Urothelium cell line (cell line): Measurements from ENCODE around the gene ADAM10.
"Not testable (repeated sequence)": the region's sequence is repeated elsewhere in the genome, so short reads cannot be mapped to it uniquely, and the experiment has no call there.

ENCODE experiments used
- DNase-seq: peaks from one replicate; pipeline ENCODE4 v3.0.0; 2011; ENCODE audit warnings: low spot score, mixed read lengths
- FAIRE-seq: peaks from 2 replicates; lab custom pipeline; 2011; peaks lifted over from hg19 to GRCh38; lab: Jason Lieb, UNC

ADAM10 gene

GRCh38 chr15:58749532-58750337 is at the start of gene ADAM10:
TSS of gene ADAM10 (minus strand) at chr15:58749707. CDS start at chr15:58749534, 173 bp downstream.
- FAIRE-seq (peak; percentile 99), DNase-seq (peak; percentile 100)

- DNase-seq (no peak), FAIRE-seq (peak; percentile 81)
Observed at GRCh38 chr15:58797505-58797904, 48.0 kb upstream of the ADAM10 start.

- FAIRE-seq (no peak), DNase-seq (no peak)
Observed at GRCh38 chr15:58795825-58796224, 46.3 kb upstream of the ADAM10 start.

- DNase-seq, result peak; percentile 68
- FAIRE-seq, result peak; percentile 77
Observed at GRCh38 chr15:58793862-58794261, 44.4 kb upstream of the ADAM10 start.

- no peak for FAIRE-seq
- no peak for DNase-seq
Observed at GRCh38 chr15:58788056-58788710, 38.7 kb upstream of the ADAM10 start.

- DNase-seq, result no peak
- FAIRE-seq, result no peak
Observed at GRCh38 chr15:58785355-58785754, 35.8 kb upstream of the ADAM10 start.

- DNase-seq, result no peak
- no peak for FAIRE-seq
Observed at GRCh38 chr15:58779554-58779953, 30.0 kb upstream of the ADAM10 start.

- FAIRE-seq (no peak), DNase-seq (no peak)
Observed at GRCh38 chr15:58777107-58777506, 27.6 kb upstream of the ADAM10 start.

GRCh38 chr15:58775402-58775801 is 25.9 kb upstream of the ADAM10 start:
- DNase-seq, result no peak
- FAIRE-seq, result no peak

GRCh38 chr15:58773024-58773423 is 23.5 kb upstream of the ADAM10 start:
- DNase-seq (no peak), FAIRE-seq (no peak)

GRCh38 chr15:58771621-58772250 is 22.2 kb upstream of the ADAM10 start:
- DNase-seq (peak; percentile 62), FAIRE-seq (no peak)

GRCh38 chr15:58770857-58771620 is 21.5 kb upstream of the ADAM10 start, which contains the start of gene MINDY2:
TSS of gene MINDY2 (plus strand) at chr15:58771302. CDS start at chr15:58771396, 94 bp downstream.
- peak; percentile 96 for FAIRE-seq
- DNase-seq, result peak; percentile 99

GRCh38 chr15:58770519-58770856 is 21.0 kb upstream of the ADAM10 start:
- peak; percentile 52 for DNase-seq

GRCh38 chr15:58768601-58769004 is 19.1 kb upstream of the ADAM10 start:
- not testable (repeated sequence) for DNase-seq, FAIRE-seq

More at GRCh38 chr15:58770519-58770856, 21.0 kb upstream of the ADAM10 start:
- FAIRE-seq, result peak; percentile 32

GRCh38 chr15:58766290-58766689 is 16.8 kb upstream of the ADAM10 start:
- no peak for FAIRE-seq
- DNase-seq, result no peak

GRCh38 chr15:58764468-58764867 is 15.0 kb upstream of the ADAM10 start:
- no peak for FAIRE-seq

GRCh38 chr15:58762731-58763130 is 13.2 kb upstream of the ADAM10 start:
- FAIRE-seq, result no peak

More at GRCh38 chr15:58764468-58764867, 15.0 kb upstream of the ADAM10 start:
- no peak for DNase-seq

GRCh38 chr15:58762285-58762684 is 12.8 kb upstream of the ADAM10 start:
- DNase-seq (no peak), FAIRE-seq (no peak)

More at GRCh38 chr15:58762731-58763130, 13.2 kb upstream of the ADAM10 start:
- DNase-seq, result no peak

GRCh38 chr15:58761010-58761388 is 11.5 kb upstream of the ADAM10 start:
- FAIRE-seq (no peak), DNase-seq (no peak)

GRCh38 chr15:58760385-58761009 is 11.0 kb upstream of the ADAM10 start:
- FAIRE-seq, result no peak
- DNase-seq, result no peak
